Ecto neural progenitor cell (in vitro differentiated cells): ENCODE data around the gene RS1.

ENCODE experiments used
- DNase-seq: peaks from one replicate; pipeline ENCODE4 v3.0.0-alpha.2; 2018; ENCODE audit warnings: low spot score

RS1 gene

DNA sequence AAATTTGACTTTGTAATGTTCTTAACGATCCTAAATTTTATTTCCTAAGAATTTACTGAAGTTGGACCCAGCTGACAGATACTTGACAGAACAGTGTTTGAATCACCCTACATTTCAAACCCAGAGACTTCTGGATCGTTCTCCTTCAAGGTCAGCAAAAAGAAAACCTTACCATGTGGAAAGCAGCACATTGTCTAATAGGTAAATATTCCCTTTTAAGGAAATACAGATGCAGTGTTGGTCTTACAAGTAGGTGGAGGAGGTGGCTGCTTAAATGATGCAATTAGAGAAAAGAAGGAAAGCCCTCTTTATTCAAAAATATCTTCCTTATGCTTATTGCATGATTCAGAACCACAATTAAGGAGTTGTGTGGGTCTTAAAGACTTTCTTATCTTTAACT is 73.5 kb downstream of the RS1 start:
- no peak for DNase-seq

DNA sequence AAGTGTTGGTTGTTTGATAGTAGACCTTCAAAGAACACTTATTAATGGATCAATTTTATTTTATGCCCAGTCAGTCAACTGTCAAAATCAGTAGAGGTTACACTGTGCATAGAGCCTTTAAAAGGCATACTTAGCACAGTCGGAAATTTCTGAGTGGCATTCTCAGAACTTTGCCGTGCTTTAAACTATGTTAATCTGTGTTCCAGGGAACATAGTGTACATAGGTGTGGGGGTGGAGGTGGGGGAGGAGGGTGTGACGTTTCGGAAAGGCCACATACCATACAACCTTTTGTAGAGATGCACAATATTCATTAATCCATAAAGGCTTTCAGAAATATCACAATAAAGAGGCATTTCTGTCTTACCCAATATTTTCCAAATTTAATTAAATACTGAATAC is 75.8 kb downstream of the RS1 start:
- DNase-seq = no peak

DNA sequence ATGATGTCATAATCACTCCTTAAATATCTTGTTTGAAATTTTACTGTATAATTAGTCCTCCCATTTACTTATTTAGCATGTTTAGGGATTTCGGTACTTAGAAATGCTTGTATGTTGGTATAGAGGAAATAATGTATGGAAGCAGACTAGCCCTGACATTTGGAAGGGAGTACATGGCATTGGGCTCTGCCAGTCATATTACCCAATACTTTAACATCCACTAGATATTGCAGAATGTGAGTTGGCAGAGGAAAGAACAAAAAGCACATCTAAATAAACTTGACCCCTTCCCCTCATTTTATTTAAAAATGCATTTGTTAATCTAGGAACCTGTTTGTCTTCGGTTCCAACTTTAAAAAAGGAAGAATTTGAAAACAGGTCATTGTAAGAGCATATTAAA is 77.8 kb downstream of the RS1 start:
- DNase-seq = no peak

DNA sequence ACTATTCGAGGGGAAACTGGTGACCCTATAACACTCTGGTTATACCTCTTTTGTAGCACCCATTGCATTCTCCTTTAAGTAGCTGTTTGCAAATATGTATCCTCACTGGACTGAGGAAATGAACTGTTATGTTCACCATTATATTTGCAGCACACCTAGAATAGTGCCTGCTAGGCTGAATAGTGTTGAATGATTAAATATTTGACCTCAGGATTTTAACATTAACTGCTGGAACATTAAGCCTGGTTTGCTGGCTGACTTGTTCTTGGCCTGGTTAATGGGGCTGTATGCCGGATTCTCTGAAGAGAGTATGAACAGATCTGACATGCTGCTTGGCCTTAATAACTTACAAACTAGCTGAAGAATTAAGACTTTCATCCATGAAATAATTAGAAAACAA is 80.1 kb downstream of the RS1 start:
- no peak for DNase-seq
